Left ventricle myocardium inferior (tissue), 1 donor: Measurements from ENCODE around the gene PCBD1. TPM values are rescaled to one million over a fixed set of nuclear protein-coding genes. Genes with fewer than 3 reads are reported as not detected.

Source experiments
- DNase-seq: peaks from one replicate; pipeline ENCODE4 v3.0.0-alpha.2; 2020
- H3K27ac ChIP-seq: fragments of 200-600 bp; replicated peaks from 2 replicates; pipeline ENCODE4 v1.8.0; 2021
- H3K27me3 ChIP-seq: fragments of 200-600 bp; 2 replicates; pipeline ENCODE4 v1.8.0; 2021; ENCODE audit warnings: low read depth
- H3K36me3 ChIP-seq: fragments of 200-600 bp; 2 replicates; pipeline ENCODE4 v1.8.0; 2021
- H3K4me1 ChIP-seq: fragments of 200-600 bp; 2 replicates; pipeline ENCODE4 v1.8.0; 2021
- H3K4me3 ChIP-seq: fragments of 200-600 bp; 2 replicates; pipeline ENCODE4 v1.8.0; 2021; ENCODE audit warnings: mild to moderate bottlenecking, moderate library complexity
- H3K9me3 ChIP-seq: fragments of 200-600 bp; replicated peaks from 2 replicates; pipeline ENCODE4 v1.8.0; 2021
- intact Hi-C: fragments of 100-400 bp; cut with micrococcal nuclease; formaldehyde crosslinking; loops from one replicate; pipeline ENCODE4 v1.11.0; 2022
- total RNA-seq: library from RNA; stranded (reverse); fragmentation: NEBNext Ultra II Directional; extraction: Animal tissue kit (Norgen Biotek cat#: 25700); gene quantifications from one replicate; pipeline ENCODE4 v1.2.1, GENCODE V29; 2021
- TF ChIP-seq, protein P1 (sequence below): fragments of 200-600 bp; IDR thresholded peaks from 2 replicates; pipeline ENCODE4 v1.8.0; 2021; ENCODE audit warnings: antibody characterized with exemption, mild to moderate bottlenecking, borderline replicate concordance
- donor health status: DM: no; HTN: yes; CAD: no; lungs with severe emphysema.

PCBD1 gene
- total RNA-seq, 1 donor from 2014 or later, result 123 TPM

DNA sequence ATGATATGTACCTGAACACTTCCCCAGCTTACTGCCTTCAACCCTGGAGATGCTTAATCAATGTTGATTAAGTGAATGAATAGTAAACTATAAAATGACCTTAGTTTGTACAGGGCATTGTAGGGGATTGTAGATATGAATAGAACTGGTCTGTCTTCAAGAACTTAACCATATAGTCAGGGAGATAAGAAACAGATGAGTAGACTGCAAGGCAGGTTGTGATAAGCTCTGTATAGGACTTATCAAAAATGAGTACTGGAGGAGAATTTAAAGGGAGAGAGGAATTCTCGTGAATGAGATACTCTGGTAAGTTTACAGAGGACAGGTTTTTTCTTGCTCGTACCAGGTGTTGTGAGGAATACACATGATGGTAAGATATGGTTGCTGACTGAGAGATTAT, 45.0 kb downstream of the PCBD1 start:
- Histone ChIP-seq H3K36me3 (peaks cover 27% of the 10 kb centered on the region), H3K9me3 (no peaks in the 10 kb centered on the region), H3K27ac (no peak overlapping the region), H3K27me3 (no peaks in the 10 kb centered on the region), H3K4me1 (peaks cover 24% of the 10 kb centered on the region), H3K4me3 (no peak overlapping the region)
- TF ChIP-seq, protein P1, sequence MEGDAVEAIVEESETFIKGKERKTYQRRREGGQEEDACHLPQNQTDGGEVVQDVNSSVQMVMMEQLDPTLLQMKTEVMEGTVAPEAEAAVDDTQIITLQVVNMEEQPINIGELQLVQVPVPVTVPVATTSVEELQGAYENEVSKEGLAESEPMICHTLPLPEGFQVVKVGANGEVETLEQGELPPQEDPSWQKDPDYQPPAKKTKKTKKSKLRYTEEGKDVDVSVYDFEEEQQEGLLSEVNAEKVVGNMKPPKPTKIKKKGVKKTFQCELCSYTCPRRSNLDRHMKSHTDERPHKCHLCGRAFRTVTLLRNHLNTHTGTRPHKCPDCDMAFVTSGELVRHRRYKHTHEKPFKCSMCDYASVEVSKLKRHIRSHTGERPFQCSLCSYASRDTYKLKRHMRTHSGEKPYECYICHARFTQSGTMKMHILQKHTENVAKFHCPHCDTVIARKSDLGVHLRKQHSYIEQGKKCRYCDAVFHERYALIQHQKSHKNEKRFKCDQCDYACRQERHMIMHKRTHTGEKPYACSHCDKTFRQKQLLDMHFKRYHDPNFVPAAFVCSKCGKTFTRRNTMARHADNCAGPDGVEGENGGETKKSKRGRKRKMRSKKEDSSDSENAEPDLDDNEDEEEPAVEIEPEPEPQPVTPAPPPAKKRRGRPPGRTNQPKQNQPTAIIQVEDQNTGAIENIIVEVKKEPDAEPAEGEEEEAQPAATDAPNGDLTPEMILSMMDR, result no peak
- no peak for DNase-seq
- intact Hi-C loops, result no loop called here

DNA sequence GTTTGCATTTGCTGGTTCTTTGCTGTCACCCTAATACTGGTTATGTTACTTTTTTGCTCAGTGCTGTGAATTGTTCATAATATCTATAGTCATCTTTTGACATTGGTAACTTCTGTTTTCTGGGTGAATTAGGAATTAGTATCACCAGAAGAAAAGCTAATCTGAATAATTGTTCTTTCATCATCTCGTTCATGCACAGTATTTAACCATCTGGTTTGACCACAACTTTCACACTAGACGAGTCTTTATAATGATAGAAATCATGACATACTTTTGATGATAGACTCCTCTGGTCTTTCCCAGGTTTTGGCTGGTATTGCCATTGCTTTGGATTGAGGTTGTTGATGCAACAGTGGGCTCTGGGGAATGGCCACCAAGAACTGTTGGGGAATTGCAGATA, 47.5 kb downstream of the PCBD1 start:
- Histone ChIP-seq H3K27ac (no peak overlapping the region), H3K4me1 (peaks cover 13% of the 10 kb centered on the region), H3K9me3 (peaks cover 6% of the 10 kb centered on the region), H3K27me3 (no peaks in the 10 kb centered on the region), H3K36me3 (peaks cover 31% of the 10 kb centered on the region), H3K4me3 (no peak overlapping the region)
- TF ChIP-seq, protein P1, result no peak
- intact Hi-C loops, result no loop called here
- no peak for DNase-seq

DNA sequence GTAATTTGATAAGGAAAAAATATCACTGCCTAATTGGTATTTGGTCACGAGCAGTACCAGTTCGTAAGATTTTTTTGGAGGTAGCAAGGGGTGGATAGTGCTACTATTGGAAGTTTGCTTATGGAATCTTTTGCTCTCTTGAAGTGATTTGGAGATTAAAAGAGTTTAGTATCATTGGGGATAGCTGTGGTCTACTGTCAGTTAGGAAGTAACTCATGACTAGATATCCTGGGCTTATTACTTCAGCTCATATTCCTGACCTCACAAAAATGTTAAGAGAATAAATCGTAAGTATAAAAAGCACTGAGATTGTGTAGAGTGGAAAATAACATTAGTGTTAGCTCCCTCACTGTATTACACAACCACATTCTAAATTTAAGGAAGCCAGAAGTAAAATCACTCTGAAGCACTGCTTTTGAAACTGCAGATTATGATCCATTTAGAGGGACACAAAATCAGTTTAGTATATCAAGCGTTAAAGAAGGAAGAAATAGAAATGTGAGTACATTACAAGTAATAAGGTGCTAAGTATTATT, 50.0 kb downstream of the PCBD1 start:
- no peak overlapping the region for H3K4me3 ChIP-seq
- peaks cover 5% of the 10 kb centered on the region for H3K4me1 ChIP-seq
- H3K9me3 ChIP-seq, result peaks cover 6% of the 10 kb centered on the region
- H3K27ac ChIP-seq, result no peak overlapping the region
- TF ChIP-seq, protein P1, result no peak
- no peak for DNase-seq
- intact Hi-C loops, result no loop called here
- H3K36me3 ChIP-seq, result peaks cover 21% of the 10 kb centered on the region
- no peaks in the 10 kb centered on the region for H3K27me3 ChIP-seq

DNA sequence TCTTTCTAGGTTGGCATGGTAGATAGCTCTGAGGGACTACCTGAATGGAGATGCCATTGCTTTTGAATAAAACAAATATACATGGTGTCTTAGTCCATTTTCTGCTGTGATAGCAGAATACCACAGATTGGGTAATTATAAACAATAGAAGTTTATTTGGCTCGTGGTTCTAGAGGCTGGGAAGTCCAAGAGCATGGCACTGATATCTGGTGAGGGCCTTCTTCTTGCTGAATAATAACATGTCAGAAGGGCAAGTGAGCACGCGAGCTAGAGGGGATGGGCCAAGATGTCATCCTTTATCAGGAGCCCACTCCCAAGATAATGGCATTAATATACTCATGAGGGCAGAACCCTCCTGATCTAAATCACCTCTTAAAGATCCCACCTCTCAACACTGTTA, 50.7 kb downstream of the PCBD1 start:
- no peak overlapping the region for H3K4me3 ChIP-seq
- peaks cover 21% of the 10 kb centered on the region for H3K36me3 ChIP-seq
- TF ChIP-seq, protein P1, result no peak
- intact Hi-C loops, result no loop called here
- DNase-seq, result no peak
- H3K4me1 ChIP-seq, result peaks cover 9% of the 10 kb centered on the region
- H3K9me3 ChIP-seq, result peaks cover 6% of the 10 kb centered on the region
- H3K27ac ChIP-seq, result no peak overlapping the region
- H3K27me3 ChIP-seq, result no peaks in the 10 kb centered on the region

DNA sequence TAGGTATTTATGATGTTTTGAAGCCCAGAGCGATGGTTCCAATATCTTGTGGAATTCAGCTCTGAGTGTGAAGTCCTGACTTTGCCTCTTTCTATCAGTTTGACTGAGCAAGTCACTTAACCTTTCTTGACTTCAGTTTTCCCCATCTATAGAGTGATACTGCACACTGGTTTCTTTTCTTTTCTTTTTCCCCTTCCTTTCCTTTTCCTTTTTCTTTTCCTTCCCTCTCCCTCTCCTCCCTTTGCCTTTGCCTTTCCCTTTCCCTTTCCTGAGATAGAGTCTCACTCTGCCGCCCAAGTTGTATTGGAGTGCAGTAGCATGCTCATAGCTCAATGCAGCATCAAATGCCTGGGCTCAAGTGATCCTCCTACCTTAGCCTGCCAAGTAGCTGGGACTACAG, 52.0 kb downstream of the PCBD1 start:
- intact Hi-C loops, result no loop called here
- H3K27me3 ChIP-seq, result no peaks in the 10 kb centered on the region
- peaks cover 6% of the 10 kb centered on the region for H3K9me3 ChIP-seq
- H3K4me3 ChIP-seq, result no peak overlapping the region
- TF ChIP-seq, protein P1, result no peak
- H3K36me3 ChIP-seq, result peaks cover 21% of the 10 kb centered on the region
- H3K27ac ChIP-seq, result no peak overlapping the region
- no peak for DNase-seq
- peaks cover 17% of the 10 kb centered on the region for H3K4me1 ChIP-seq
